Thoracic aorta (tissue), 2 donors: ENCODE measurements around the gene WBP11. TPM values are rescaled to one million over a fixed set of nuclear protein-coding genes. Genes with fewer than 3 reads are reported as not detected.

Experiments
- ATAC-seq: fragments of 150-250 bp; one replicate; pipeline ENCODE4 v1.8.0; 2017; ENCODE audit warnings: low read depth; ENCODE audit not compliant: insufficient number of reproducible peaks, low FRiP score
- DNase-seq: peaks from one replicate; pipeline ENCODE4 v3.0.0-alpha.2; 2020; ENCODE audit warnings: low spot score
- H3K27ac ChIP-seq, 2 donors: fragments of 200-600 bp; sonication (generic); 1 replicate in 1 of 2; 2 replicates in 1 of 2; pipeline ENCODE4 v1.5.1; 2016; ENCODE audit warnings: mild to moderate bottlenecking in 2 of 2, moderate library complexity in 2 of 2
- H3K27me3 ChIP-seq: fragments of 200-600 bp; sonication (generic); replicated peaks from 2 replicates; pipeline ENCODE4 v1.6.0; 2016; ENCODE audit warnings: mild to moderate bottlenecking; ENCODE audit not compliant: insufficient read depth
- H3K36me3 ChIP-seq: fragments of 200-600 bp; sonication (generic); one replicate; pipeline ENCODE4 v1.5.1; 2016
- H3K4me1 ChIP-seq, 2 donors: fragments of 200-600 bp; sonication (generic); 1 replicate in 1 of 2; 2 replicates in 1 of 2; pipeline versions ENCODE4 v1.5.1 to v1.6.0; 2016; ENCODE audit warnings: low read depth in 2 of 2, mild to moderate bottlenecking in 1 of 2; ENCODE audit not compliant: control insufficient read depth in 1 of 2
- H3K4me3 ChIP-seq: fragments of 200-600 bp; sonication (generic); 2 replicates; pipeline ENCODE4 v1.5.1; 2016; ENCODE audit warnings: mild to moderate bottlenecking
- H3K9me3 ChIP-seq: fragments of 200-600 bp; sonication (generic); 2 replicates; pipeline ENCODE4 v1.5.1; 2016
- CTCF ChIP-seq: fragments of 200-600 bp; sonication (generic); IDR thresholded peaks from one replicate; pipeline ENCODE4 v1.5.1; 2019; ENCODE audit warnings: antibody characterized with exemption
- total RNA-seq, 2 donors: library from RNA; depleted of rRNA; stranded (reverse); fragments of >200 nt; gene quantifications; one replicate each; pipeline versions ENCODE4 v1.1.0 to v1.2.3, GENCODE V29; 2016

The WBP11 gene
- total RNA-seq, 2 donors from 2014 or later = 10.0 to 17.6 TPM

GRCh38 chr12:14842315-14842714 lies 39.0 kb upstream of the WBP11 start:
- H3K9me3 ChIP-seq = no peaks in the 10 kb centered on the region
- peak overlapping the region; percentile 80 to 88 for H3K27ac ChIP-seq
- TF ChIP-seq CTCF = no peak
- peak overlapping the region; percentile 48 for H3K4me3 ChIP-seq
- no peaks in the 10 kb centered on the region for H3K27me3 ChIP-seq
- H3K36me3 ChIP-seq = no peaks in the 10 kb centered on the region
- DNase-seq (no peak), ATAC-seq (no peak)
- peaks cover 33 to 61% of the 10 kb centered on the region in 2 donors for H3K4me1 ChIP-seq

- H3K36me3 ChIP-seq = no peaks in the 10 kb centered on the region
- DNase-seq (peak; percentile 59), ATAC-seq (peak; percentile 68)
- peak overlapping the region; percentile 80 to 88 for H3K27ac ChIP-seq
- H3K4me1 ChIP-seq = peaks cover 28 to 55% of the 10 kb centered on the region in 2 donors
- no peaks in the 10 kb centered on the region for H3K27me3 ChIP-seq
- peak overlapping the region; percentile 48 for H3K4me3 ChIP-seq
- no peaks in the 10 kb centered on the region for H3K9me3 ChIP-seq
- TF ChIP-seq CTCF = no peak
These were observed 38.5 kb upstream of the WBP11 start for GRCh38 chr12:14841761-14842160.

GRCh38 chr12:14840616-14841015 lies 37.3 kb upstream of the WBP11 start:
- peaks cover 23 to 44% of the 10 kb centered on the region in 2 donors for H3K4me1 ChIP-seq
- no peaks in the 10 kb centered on the region for H3K9me3 ChIP-seq
- ATAC-seq = no peak
- H3K27ac ChIP-seq = peak overlapping the region; percentile 78 to 80
- no peaks in the 10 kb centered on the region for H3K36me3 ChIP-seq
- no peaks in the 10 kb centered on the region for H3K27me3 ChIP-seq
- TF ChIP-seq CTCF = no peak
- no peak overlapping the region for H3K4me3 ChIP-seq
- no peak for DNase-seq

GRCh38 chr12:14839262-14839661 lies 36.0 kb upstream of the WBP11 start:
- no peaks in the 10 kb centered on the region for H3K9me3 ChIP-seq

More at GRCh38 chr12:14839262-14839661, 36.0 kb upstream of the WBP11 start:
- Histone ChIP-seq H3K27me3 (no peaks in the 10 kb centered on the region), H3K36me3 (no peaks in the 10 kb centered on the region), H3K27ac (no peak overlapping the region), H3K4me1 (peaks cover 23 to 41% of the 10 kb centered on the region in 2 donors), H3K4me3 (no peak overlapping the region)
- TF ChIP-seq CTCF = no peak
- ATAC-seq (no peak), DNase-seq (no peak)
